Measurements from ENCODE around the gene CBX7.

Gene CBX7

GRCh38 chr22:39179841-39180335 is 27.4 kb upstream of the CBX7 start:
- no peak overlapping the region for H3K4me3 ChIP-seq (ENCODE audit: extremely low read depth, insufficient read depth, low read length, poor library complexity, severe bottlenecking)
- WGBS, 2 experiments (ENCODE audit: insufficient coverage in 2 of 2) = 69 to 72% methylated on average over 15 to 21 of the region's 21 CpGs
- no peak overlapping the region for H3K27ac ChIP-seq (ENCODE audit: low read depth, low read length, severe bottlenecking)
- no peaks in the 10 kb centered on the region for H3K9me3 ChIP-seq (ENCODE audit: control insufficient read depth, low read length)
- peaks cover 39% of the 10 kb centered on the region for H3K4me1 ChIP-seq (ENCODE audit: control insufficient read depth, insufficient read depth, low read length, poor library complexity, severe bottlenecking)
- H3K36me3 ChIP-seq (ENCODE audit: control insufficient read depth, insufficient read depth, low read length) = no peaks in the 10 kb centered on the region

- Histone ChIP-seq H3K27ac (ENCODE audit: low read depth, low read length, severe bottlenecking) (no peak overlapping the region), H3K4me3 (ENCODE audit: extremely low read depth, insufficient read depth, low read length, poor library complexity, severe bottlenecking) (no peak overlapping the region), H3K4me1 (ENCODE audit: control insufficient read depth, insufficient read depth, low read length, poor library complexity, severe bottlenecking) (peaks cover 37% of the 10 kb centered on the region), H3K36me3 (ENCODE audit: control insufficient read depth, insufficient read depth, low read length) (no peaks in the 10 kb centered on the region), H3K9me3 (ENCODE audit: control insufficient read depth, low read length) (no peaks in the 10 kb centered on the region)
- WGBS, 2 experiments (ENCODE audit: insufficient coverage in 2 of 2) = 75 to 76% methylated on average over 6 of the region's 6 CpGs
These were observed 26.9 kb upstream of the CBX7 start for GRCh38 chr22:39179401-39179827.

GRCh38 chr22:39178206-39179111 is 26.0 kb upstream of the CBX7 start:
- H3K27ac ChIP-seq (ENCODE audit: low read depth, low read length, severe bottlenecking) = no peak overlapping the region
- WGBS, 2 experiments (ENCODE audit: insufficient coverage in 2 of 2) = 95 to 98% methylated on average over 16 to 17 of the region's 19 CpGs
- H3K4me3 ChIP-seq (ENCODE audit: extremely low read depth, insufficient read depth, low read length, poor library complexity, severe bottlenecking) = no peak overlapping the region
- H3K36me3 ChIP-seq (ENCODE audit: control insufficient read depth, insufficient read depth, low read length) = no peaks in the 10 kb centered on the region
- H3K9me3 ChIP-seq (ENCODE audit: control insufficient read depth, low read length) = no peaks in the 10 kb centered on the region
- peaks cover 41% of the 10 kb centered on the region for H3K4me1 ChIP-seq (ENCODE audit: control insufficient read depth, insufficient read depth, low read length, poor library complexity, severe bottlenecking)

GRCh38 chr22:39177791-39178190 is 25.3 kb upstream of the CBX7 start:
- WGBS, 2 experiments (ENCODE audit: insufficient coverage in 2 of 2) = 96 to 100% methylated on average over 4 to 6 of the region's 9 CpGs
- Histone ChIP-seq H3K4me1 (ENCODE audit: control insufficient read depth, insufficient read depth, low read length, poor library complexity, severe bottlenecking) (peaks cover 41% of the 10 kb centered on the region), H3K27ac (ENCODE audit: low read depth, low read length, severe bottlenecking) (peak overlapping the region; percentile 97), H3K4me3 (ENCODE audit: extremely low read depth, insufficient read depth, low read length, poor library complexity, severe bottlenecking) (no peak overlapping the region), H3K9me3 (ENCODE audit: control insufficient read depth, low read length) (no peaks in the 10 kb centered on the region), H3K36me3 (ENCODE audit: control insufficient read depth, insufficient read depth, low read length) (no peaks in the 10 kb centered on the region)

- Histone ChIP-seq H3K4me3 (ENCODE audit: extremely low read depth, insufficient read depth, low read length, poor library complexity, severe bottlenecking) (no peak overlapping the region), H3K4me1 (ENCODE audit: control insufficient read depth, insufficient read depth, low read length, poor library complexity, severe bottlenecking) (peaks cover 41% of the 10 kb centered on the region), H3K27ac (ENCODE audit: low read depth, low read length, severe bottlenecking) (peak overlapping the region; percentile 97), H3K9me3 (ENCODE audit: control insufficient read depth, low read length) (no peaks in the 10 kb centered on the region), H3K36me3 (ENCODE audit: control insufficient read depth, insufficient read depth, low read length) (no peaks in the 10 kb centered on the region)
- 58 to 85% methylated on average over 2 of the region's 2 CpGs for WGBS, 2 experiments (ENCODE audit: insufficient coverage in 2 of 2)
These were observed 24.9 kb upstream of the CBX7 start for GRCh38 chr22:39177456-39177775.

GRCh38 chr22:39176714-39177455 is 24.4 kb upstream of the CBX7 start:
- Histone ChIP-seq H3K4me3 (ENCODE audit: extremely low read depth, insufficient read depth, low read length, poor library complexity, severe bottlenecking) (no peak overlapping the region), H3K36me3 (ENCODE audit: control insufficient read depth, insufficient read depth, low read length) (no peaks in the 10 kb centered on the region), H3K4me1 (ENCODE audit: control insufficient read depth, insufficient read depth, low read length, poor library complexity, severe bottlenecking) (peaks cover 44% of the 10 kb centered on the region), H3K27ac (ENCODE audit: low read depth, low read length, severe bottlenecking) (peak overlapping the region; percentile 97), H3K9me3 (ENCODE audit: control insufficient read depth, low read length) (no peaks in the 10 kb centered on the region)
- 89 to 92% methylated on average over 8 to 10 of the region's 14 CpGs for WGBS, 2 experiments (ENCODE audit: insufficient coverage in 2 of 2)

- 24 to 33% methylated on average over 5 to 10 of the region's 23 CpGs for WGBS, 2 experiments (ENCODE audit: insufficient coverage in 2 of 2)
- H3K27ac ChIP-seq (ENCODE audit: low read depth, low read length, severe bottlenecking) = peak overlapping the region; percentile 97
- no peaks in the 10 kb centered on the region for H3K36me3 ChIP-seq (ENCODE audit: control insufficient read depth, insufficient read depth, low read length)
- no peak overlapping the region for H3K4me3 ChIP-seq (ENCODE audit: extremely low read depth, insufficient read depth, low read length, poor library complexity, severe bottlenecking)
- no peaks in the 10 kb centered on the region for H3K9me3 ChIP-seq (ENCODE audit: control insufficient read depth, low read length)
- peaks cover 51% of the 10 kb centered on the region for H3K4me1 ChIP-seq (ENCODE audit: control insufficient read depth, insufficient read depth, low read length, poor library complexity, severe bottlenecking)
These were observed 23.7 kb upstream of the CBX7 start for GRCh38 chr22:39176143-39176713.

- Histone ChIP-seq H3K27ac (ENCODE audit: low read depth, low read length, severe bottlenecking) (peak overlapping the region; percentile 97), H3K36me3 (ENCODE audit: control insufficient read depth, insufficient read depth, low read length) (no peaks in the 10 kb centered on the region), H3K4me3 (ENCODE audit: extremely low read depth, insufficient read depth, low read length, poor library complexity, severe bottlenecking) (no peak overlapping the region), H3K4me1 (ENCODE audit: control insufficient read depth, insufficient read depth, low read length, poor library complexity, severe bottlenecking) (peaks cover 53% of the 10 kb centered on the region), H3K9me3 (ENCODE audit: control insufficient read depth, low read length) (no peaks in the 10 kb centered on the region)
- 74 to 78% methylated on average over 17 to 18 of the region's 18 CpGs for WGBS, 2 experiments (ENCODE audit: insufficient coverage in 2 of 2)
These were observed 23.1 kb upstream of the CBX7 start for GRCh38 chr22:39175353-39176142.

- no peaks in the 10 kb centered on the region for H3K36me3 ChIP-seq (ENCODE audit: control insufficient read depth, insufficient read depth, low read length)
- WGBS, 2 experiments (ENCODE audit: insufficient coverage in 2 of 2) = 11 to 15% methylated on average over 15 to 20 of the region's 22 CpGs
- peak overlapping the region; percentile 97 for H3K27ac ChIP-seq (ENCODE audit: low read depth, low read length, severe bottlenecking)
- no peaks in the 10 kb centered on the region for H3K9me3 ChIP-seq (ENCODE audit: control insufficient read depth, low read length)
- H3K4me3 ChIP-seq (ENCODE audit: extremely low read depth, insufficient read depth, low read length, poor library complexity, severe bottlenecking) = no peak overlapping the region
- H3K4me1 ChIP-seq (ENCODE audit: control insufficient read depth, insufficient read depth, low read length, poor library complexity, severe bottlenecking) = peaks cover 53% of the 10 kb centered on the region
These were observed 22.2 kb upstream of the CBX7 start for GRCh38 chr22:39174498-39175352.

Measured in mesodermal cell (in vitro differentiated cells).